AG09319 (cell line): ENCODE measurements around the gene P2RY6.

Experiments
- DNase-seq: peaks from one replicate; pipeline ENCODE4 v3.0.0-alpha.2; 2010; ENCODE audit warnings: low read depth; ENCODE audit errors: extremely low read depth
- TF ChIP-seq, protein P1 (sequence below): IDR thresholded peaks from 2 replicates; pipeline ENCODE4 v1.5.1; 2011; ENCODE audit warnings: low read depth, mild to moderate bottlenecking, inconsistent platforms, low read length, moderate library complexity

The P2RY6 gene

DNA sequence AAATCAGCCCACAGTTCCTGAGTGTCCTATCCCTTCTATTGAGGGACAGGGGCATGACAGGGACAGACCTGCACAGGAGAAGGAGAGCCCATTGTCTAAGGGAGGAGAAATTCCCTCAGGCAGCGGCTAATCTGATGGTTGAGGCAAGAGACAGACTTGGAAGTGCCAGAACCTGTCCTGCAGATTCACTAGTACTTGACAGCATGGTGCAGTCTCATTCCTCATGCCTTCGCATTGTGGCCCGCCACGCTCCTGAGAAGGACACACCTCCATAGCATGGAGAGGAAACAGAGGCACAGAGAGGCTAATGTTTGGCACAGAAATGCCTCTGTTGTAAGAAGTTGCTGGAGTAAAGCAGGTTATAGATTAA lies 3.2 kb downstream of the P2RY6 start:
- DNase-seq, result no peak
- TF ChIP-seq, protein P1, sequence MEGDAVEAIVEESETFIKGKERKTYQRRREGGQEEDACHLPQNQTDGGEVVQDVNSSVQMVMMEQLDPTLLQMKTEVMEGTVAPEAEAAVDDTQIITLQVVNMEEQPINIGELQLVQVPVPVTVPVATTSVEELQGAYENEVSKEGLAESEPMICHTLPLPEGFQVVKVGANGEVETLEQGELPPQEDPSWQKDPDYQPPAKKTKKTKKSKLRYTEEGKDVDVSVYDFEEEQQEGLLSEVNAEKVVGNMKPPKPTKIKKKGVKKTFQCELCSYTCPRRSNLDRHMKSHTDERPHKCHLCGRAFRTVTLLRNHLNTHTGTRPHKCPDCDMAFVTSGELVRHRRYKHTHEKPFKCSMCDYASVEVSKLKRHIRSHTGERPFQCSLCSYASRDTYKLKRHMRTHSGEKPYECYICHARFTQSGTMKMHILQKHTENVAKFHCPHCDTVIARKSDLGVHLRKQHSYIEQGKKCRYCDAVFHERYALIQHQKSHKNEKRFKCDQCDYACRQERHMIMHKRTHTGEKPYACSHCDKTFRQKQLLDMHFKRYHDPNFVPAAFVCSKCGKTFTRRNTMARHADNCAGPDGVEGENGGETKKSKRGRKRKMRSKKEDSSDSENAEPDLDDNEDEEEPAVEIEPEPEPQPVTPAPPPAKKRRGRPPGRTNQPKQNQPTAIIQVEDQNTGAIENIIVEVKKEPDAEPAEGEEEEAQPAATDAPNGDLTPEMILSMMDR, result no peak

GRCh38 chr11:73277467-73277866 lies 5.3 kb downstream of the P2RY6 start:
- DNase-seq, result no peak
- TF ChIP-seq, protein P1, result no peak

DNA sequence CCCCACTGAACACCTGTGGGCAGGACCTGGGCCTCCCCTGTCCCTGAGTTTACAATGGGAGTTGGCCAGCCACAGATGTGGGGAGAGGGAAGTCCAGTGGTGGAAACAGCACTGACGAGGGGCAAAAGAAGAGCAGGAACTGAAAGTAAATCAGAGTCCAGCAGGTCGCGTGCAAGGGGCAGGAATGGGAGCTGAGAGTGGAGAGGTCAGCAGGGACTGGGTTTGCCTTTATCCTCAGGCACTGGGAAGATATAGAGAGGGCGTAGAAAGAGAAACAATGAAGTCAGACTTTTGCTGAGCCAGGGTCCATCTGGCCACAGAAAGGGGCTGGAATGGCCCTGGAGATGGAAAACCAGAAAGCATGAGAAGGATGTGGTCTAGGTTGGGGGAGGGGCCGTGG lies 8.5 kb downstream of the P2RY6 start:
- TF ChIP-seq, protein P1, result no peak
- DNase-seq, result no peak

DNA sequence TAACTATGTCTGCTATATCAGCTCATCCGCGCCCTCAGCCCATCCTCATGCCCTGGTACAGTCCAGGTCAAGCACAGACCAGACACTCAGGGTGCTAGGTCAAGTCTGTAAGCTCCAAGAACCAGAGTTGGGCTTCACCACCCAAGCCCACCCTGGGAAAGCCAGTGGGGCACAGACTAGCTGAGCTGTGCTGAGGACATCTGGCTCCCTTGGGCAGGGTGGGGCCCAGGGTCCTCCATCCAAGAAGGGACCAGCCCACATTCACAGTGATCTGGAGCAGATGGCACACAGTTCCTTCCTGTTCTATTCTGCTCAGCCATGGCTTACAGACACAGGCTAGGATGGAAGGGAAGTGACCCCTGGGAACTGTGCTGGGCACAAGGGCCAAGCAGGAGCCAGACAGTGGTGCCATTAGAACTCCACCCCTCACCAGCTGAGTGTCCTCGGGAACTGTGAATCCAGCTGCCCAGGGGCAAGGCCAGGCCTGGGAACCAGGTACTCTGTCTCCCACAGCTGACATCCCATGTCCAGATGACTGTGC lies 9.1 kb downstream of the P2RY6 start:
- TF ChIP-seq, protein P1, result no peak
- no peak for DNase-seq

GRCh38 chr11:73281796-73282660 lies 9.9 kb downstream of the P2RY6 start:
- TF ChIP-seq, protein P1, result no peak
- DNase-seq, result no peak

- no peak for DNase-seq
These were observed 11.3 kb downstream of the P2RY6 start for GRCh38 chr11:73283276-73284000.

More at GRCh38 chr11:73283276-73284000, 11.3 kb downstream of the P2RY6 start:
- TF ChIP-seq, protein P1, result no peak
